ENCODE results near the gene EIF4E2. TPM values are rescaled to one million over a fixed set of nuclear protein-coding genes. Genes with fewer than 3 reads are reported as not detected.

Gene EIF4E2
- total and polyA plus RNA-seq, 4 donors = 43.7 to 77.7 (median 65.9) TPM

GRCh38 chr2:232584238-232584637, 33.7 kb downstream of the EIF4E2 start:
- WGBS, 2 donors = 79 to 92% methylated on average over 6 of the region's 6 CpGs
- Histone ChIP-seq H3K27me3 (ENCODE audit: control insufficient read depth in 3 of 3, insufficient read depth in 3 of 3, low read length in 2 of 3) (no peaks in the 10 kb centered on the region), H3K9me3 (ENCODE audit: control insufficient read depth in 4 of 4, insufficient read depth in 3 of 4, low read length in 3 of 4) (no peaks in the 10 kb centered on the region), H3K4me1 (ENCODE audit: control insufficient read depth in 5 of 5, insufficient read depth in 5 of 5, low read length in 5 of 5) (peaks cover 0 to 8% (median 0%) of the 10 kb centered on the region in 5 donors), H3K4me3 (no peak overlapping the region), H3K27ac (ENCODE audit: low read depth in 1 of 2, low read length in 1 of 2) (no peak overlapping the region), H3K36me3 (ENCODE audit: control insufficient read depth in 4 of 4, insufficient read depth in 4 of 4, low read length in 4 of 4) (peaks cover 0 to 16% (median 12%) of the 10 kb centered on the region in 4 donors), H3K9ac (ENCODE audit: insufficient read depth in 1 of 2, low read length in 2 of 2) (no peak overlapping the region)
- DNase-seq (peak in 1 of 3 donors; percentile 13), ATAC-seq (ENCODE audit: insufficient read depth, low FRiP score) (no peak)
- TF ChIP-seq CTCF (IDR thresholded peaks at IDR 0.05; ENCODE audit: control extremely low read depth, extremely low read depth) = no peak

- 80 to 84% methylated on average over 4 to 5 of the region's 5 CpGs for WGBS, 2 donors
These were observed 36.5 kb downstream of the EIF4E2 start for GRCh38 chr2:232586943-232587505.

GRCh38 chr2:232587512-232587911, 37.0 kb downstream of the EIF4E2 start:
- no peak for TF ChIP-seq CTCF (IDR thresholded peaks at IDR 0.05; ENCODE audit: control extremely low read depth, extremely low read depth)
- Histone ChIP-seq H3K36me3 (ENCODE audit: control insufficient read depth in 4 of 4, insufficient read depth in 4 of 4, low read length in 4 of 4) (peaks cover 0 to 9% (median under 1%) of the 10 kb centered on the region in 4 donors), H3K27ac (ENCODE audit: low read depth in 1 of 2, low read length in 1 of 2) (no peak overlapping the region), H3K9ac (ENCODE audit: insufficient read depth in 1 of 2, low read length in 2 of 2) (no peak overlapping the region), H3K4me1 (ENCODE audit: control insufficient read depth in 5 of 5, insufficient read depth in 5 of 5, low read length in 5 of 5) (peaks cover 0 to 5% (median 0%) of the 10 kb centered on the region in 5 donors), H3K4me3 (no peak overlapping the region), H3K9me3 (ENCODE audit: control insufficient read depth in 4 of 4, insufficient read depth in 3 of 4, low read length in 3 of 4) (no peaks in the 10 kb centered on the region), H3K27me3 (ENCODE audit: control insufficient read depth in 3 of 3, insufficient read depth in 3 of 3, low read length in 2 of 3) (no peaks in the 10 kb centered on the region)
- no peak for ATAC-seq (ENCODE audit: insufficient read depth, low FRiP score)
- 74 to 78% methylated on average over 7 of the region's 7 CpGs for WGBS, 2 donors
- DNase-seq = no peak

More at GRCh38 chr2:232586943-232587505, 36.5 kb downstream of the EIF4E2 start:
- Histone ChIP-seq H3K27me3 (ENCODE audit: control insufficient read depth in 3 of 3, insufficient read depth in 3 of 3, low read length in 2 of 3) (no peaks in the 10 kb centered on the region), H3K4me3 (no peak overlapping the region), H3K9ac (ENCODE audit: insufficient read depth in 1 of 2, low read length in 2 of 2) (no peak overlapping the region), H3K27ac (ENCODE audit: low read depth in 1 of 2, low read length in 1 of 2) (no peak overlapping the region), H3K36me3 (ENCODE audit: control insufficient read depth in 4 of 4, insufficient read depth in 4 of 4, low read length in 4 of 4) (peaks cover 0 to 11% (median under 1%) of the 10 kb centered on the region in 4 donors), H3K4me1 (ENCODE audit: control insufficient read depth in 5 of 5, insufficient read depth in 5 of 5, low read length in 5 of 5) (peaks cover 0 to 5% (median 0%) of the 10 kb centered on the region in 5 donors), H3K9me3 (ENCODE audit: control insufficient read depth in 4 of 4, insufficient read depth in 3 of 4, low read length in 3 of 4) (no peaks in the 10 kb centered on the region)
- ATAC-seq (ENCODE audit: insufficient read depth, low FRiP score) (no peak), DNase-seq (no peak)
- TF ChIP-seq CTCF (IDR thresholded peaks at IDR 0.05; ENCODE audit: control extremely low read depth, extremely low read depth) = no peak

GRCh38 chr2:232588031-232588430, 37.5 kb downstream of the EIF4E2 start:
- no peak overlapping the region for H3K4me3 ChIP-seq
- no peak overlapping the region for H3K27ac ChIP-seq (ENCODE audit: low read depth in 1 of 2, low read length in 1 of 2)
- 91 to 96% methylated on average over 8 of the region's 8 CpGs for WGBS, 2 donors
- peaks cover 0 to 9% (median under 1%) of the 10 kb centered on the region in 4 donors for H3K36me3 ChIP-seq (ENCODE audit: control insufficient read depth in 4 of 4, insufficient read depth in 4 of 4, low read length in 4 of 4)
- no peak overlapping the region for H3K9ac ChIP-seq (ENCODE audit: insufficient read depth in 1 of 2, low read length in 2 of 2)
- no peaks in the 10 kb centered on the region for H3K9me3 ChIP-seq (ENCODE audit: control insufficient read depth in 4 of 4, insufficient read depth in 3 of 4, low read length in 3 of 4)
- no peak for ATAC-seq (ENCODE audit: insufficient read depth, low FRiP score)
- H3K27me3 ChIP-seq (ENCODE audit: control insufficient read depth in 3 of 3, insufficient read depth in 3 of 3, low read length in 2 of 3) = no peaks in the 10 kb centered on the region
- no peak for DNase-seq
- H3K4me1 ChIP-seq (ENCODE audit: control insufficient read depth in 5 of 5, insufficient read depth in 5 of 5, low read length in 5 of 5) = peaks cover 0 to 5% (median 0%) of the 10 kb centered on the region in 5 donors
- no peak for TF ChIP-seq CTCF (IDR thresholded peaks at IDR 0.05; ENCODE audit: control extremely low read depth, extremely low read depth)
